Osteocyte (in vitro differentiated cells): ENCODE results near the gene LYPD1. TPM values are rescaled to one million over a fixed set of nuclear protein-coding genes. Genes with fewer than 3 reads are reported as not detected.
A peak's percentile ranks its signal among the peaks of the same experiment; 100 is the strongest.

Experiments
- DNase-seq: peaks from one replicate; pipeline ENCODE4 v3.0.0; 2021; ENCODE audit warnings: mixed read lengths; ENCODE audit not compliant: unreplicated experiment; ENCODE audit errors: extremely low spot score
- H3K27ac Mint-ChIP-seq: one replicate; pipeline ENCODE4 v1.8.0; 2021; ENCODE audit warnings: mild to moderate bottlenecking, mixed read lengths; ENCODE audit not compliant: unreplicated experiment
- H3K27me3 Mint-ChIP-seq: one replicate; pipeline ENCODE4 v1.8.0; 2021; ENCODE audit warnings: mixed read lengths; ENCODE audit not compliant: unreplicated experiment
- H3K36me3 Mint-ChIP-seq: one replicate; pipeline ENCODE4 v1.8.0; 2021; ENCODE audit warnings: mixed read lengths; ENCODE audit not compliant: unreplicated experiment
- H3K4me1 Mint-ChIP-seq: one replicate; pipeline ENCODE4 v1.8.0; 2021; ENCODE audit warnings: mixed read lengths; ENCODE audit not compliant: unreplicated experiment
- H3K4me3 Mint-ChIP-seq: one replicate; pipeline ENCODE4 v1.8.0; 2021; ENCODE audit warnings: mild to moderate bottlenecking, moderate library complexity, mixed read lengths; ENCODE audit not compliant: unreplicated experiment
- H3K9me3 Mint-ChIP-seq: one replicate; pipeline ENCODE4 v1.8.0; 2021; ENCODE audit warnings: mixed read lengths; ENCODE audit not compliant: unreplicated experiment
- total RNA-seq: library from RNA; stranded (reverse); gene quantifications from 2 replicates; pipeline ENCODE4 v1.2.1, GENCODE V29; 2021
- TF ChIP-seq, protein P1 (sequence below): fragments of 200-600 bp; sonication (generic); IDR thresholded peaks from 2 replicates; pipeline ENCODE4 v1.5.0; 2021; ENCODE audit warnings: antibody characterized with exemption, mild to moderate bottlenecking, moderate library complexity

Gene LYPD1
- total RNA-seq, 1 donor from 2014 or later: 0.19 TPM

DNA sequence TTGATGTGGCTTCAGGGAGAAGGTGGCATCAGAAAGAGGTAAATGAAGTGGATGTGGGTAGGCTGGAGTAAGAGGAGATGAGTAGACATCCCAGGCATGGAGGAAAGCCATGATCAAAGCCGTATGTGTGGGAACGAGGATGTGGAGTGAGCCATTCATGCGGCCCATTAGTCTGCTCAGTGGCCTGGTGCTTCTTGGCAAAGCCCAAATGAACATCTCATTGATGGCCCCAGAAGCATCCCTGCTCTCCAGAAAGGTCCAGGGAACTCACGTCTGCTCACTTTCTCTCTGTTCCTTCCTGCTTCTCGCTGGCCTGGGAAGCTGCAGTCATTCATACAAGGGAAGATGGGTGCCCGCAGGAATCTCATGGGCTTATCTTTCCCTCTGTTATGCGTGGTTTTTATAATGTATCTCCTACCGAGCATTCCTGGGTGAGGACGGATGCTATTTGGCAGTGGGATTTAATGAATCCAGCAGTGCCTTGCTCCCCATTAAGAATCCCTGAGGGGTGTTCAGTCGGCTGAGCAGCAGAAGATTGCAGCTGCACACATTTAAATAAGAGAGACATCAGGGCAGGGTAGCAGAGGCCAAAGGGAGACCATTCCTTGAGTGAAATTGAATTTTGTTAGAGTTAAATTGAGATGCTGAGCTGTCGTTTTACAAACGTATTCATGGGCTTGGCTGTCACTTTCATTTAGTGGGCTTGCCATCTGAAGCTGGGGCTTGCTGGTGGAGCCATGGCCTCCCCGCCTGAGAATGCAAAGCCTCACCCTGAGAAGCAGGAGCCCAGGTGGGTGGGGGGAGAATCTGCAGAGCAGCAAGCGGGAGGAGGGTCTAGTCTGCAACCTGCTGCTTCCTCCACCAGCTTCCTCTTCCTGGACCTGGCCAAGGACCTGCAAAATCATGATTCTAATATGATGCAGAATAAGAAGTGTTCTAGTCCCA is 64.5 kb downstream of the LYPD1 start:
- TF ChIP-seq, protein P1, sequence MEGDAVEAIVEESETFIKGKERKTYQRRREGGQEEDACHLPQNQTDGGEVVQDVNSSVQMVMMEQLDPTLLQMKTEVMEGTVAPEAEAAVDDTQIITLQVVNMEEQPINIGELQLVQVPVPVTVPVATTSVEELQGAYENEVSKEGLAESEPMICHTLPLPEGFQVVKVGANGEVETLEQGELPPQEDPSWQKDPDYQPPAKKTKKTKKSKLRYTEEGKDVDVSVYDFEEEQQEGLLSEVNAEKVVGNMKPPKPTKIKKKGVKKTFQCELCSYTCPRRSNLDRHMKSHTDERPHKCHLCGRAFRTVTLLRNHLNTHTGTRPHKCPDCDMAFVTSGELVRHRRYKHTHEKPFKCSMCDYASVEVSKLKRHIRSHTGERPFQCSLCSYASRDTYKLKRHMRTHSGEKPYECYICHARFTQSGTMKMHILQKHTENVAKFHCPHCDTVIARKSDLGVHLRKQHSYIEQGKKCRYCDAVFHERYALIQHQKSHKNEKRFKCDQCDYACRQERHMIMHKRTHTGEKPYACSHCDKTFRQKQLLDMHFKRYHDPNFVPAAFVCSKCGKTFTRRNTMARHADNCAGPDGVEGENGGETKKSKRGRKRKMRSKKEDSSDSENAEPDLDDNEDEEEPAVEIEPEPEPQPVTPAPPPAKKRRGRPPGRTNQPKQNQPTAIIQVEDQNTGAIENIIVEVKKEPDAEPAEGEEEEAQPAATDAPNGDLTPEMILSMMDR: no peak
- DNase-seq: peak; percentile 65
- no peaks in the 10 kb centered on the region for H3K27me3 Mint-ChIP-seq
- no peaks in the 10 kb centered on the region for H3K9me3 Mint-ChIP-seq
- no peak overlapping the region for H3K4me3 Mint-ChIP-seq
- no peaks in the 10 kb centered on the region for H3K36me3 Mint-ChIP-seq
- no peaks in the 10 kb centered on the region for H3K4me1 Mint-ChIP-seq
- H3K27ac Mint-ChIP-seq: no peak overlapping the region

DNA sequence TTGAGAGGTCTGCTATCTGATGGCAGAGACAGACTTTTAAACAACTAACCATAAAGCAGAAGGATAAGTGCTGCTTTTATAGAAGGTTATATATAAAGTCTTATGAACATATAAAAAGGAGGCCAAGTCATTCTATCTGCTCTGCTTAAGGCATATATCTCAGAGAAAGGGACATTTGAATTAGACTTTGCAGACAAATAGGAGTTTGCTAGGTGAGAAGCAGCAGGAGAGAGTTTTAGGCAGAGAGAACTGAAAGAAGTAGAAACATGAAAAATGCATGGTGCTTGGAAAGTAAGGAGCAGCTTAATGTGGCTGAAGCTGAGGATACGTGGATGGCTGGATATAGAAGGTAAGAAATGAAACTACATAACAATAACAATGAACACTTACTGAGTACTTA is 65.4 kb downstream of the LYPD1 start:
- Mint-ChIP-seq H3K27ac (no peak overlapping the region), H3K27me3 (peaks cover 3% of the 10 kb centered on the region), H3K4me1 (no peaks in the 10 kb centered on the region), H3K4me3 (no peak overlapping the region), H3K36me3 (no peaks in the 10 kb centered on the region), H3K9me3 (peaks cover 5% of the 10 kb centered on the region)
- no peak for DNase-seq
- TF ChIP-seq, protein P1: no peak

DNA sequence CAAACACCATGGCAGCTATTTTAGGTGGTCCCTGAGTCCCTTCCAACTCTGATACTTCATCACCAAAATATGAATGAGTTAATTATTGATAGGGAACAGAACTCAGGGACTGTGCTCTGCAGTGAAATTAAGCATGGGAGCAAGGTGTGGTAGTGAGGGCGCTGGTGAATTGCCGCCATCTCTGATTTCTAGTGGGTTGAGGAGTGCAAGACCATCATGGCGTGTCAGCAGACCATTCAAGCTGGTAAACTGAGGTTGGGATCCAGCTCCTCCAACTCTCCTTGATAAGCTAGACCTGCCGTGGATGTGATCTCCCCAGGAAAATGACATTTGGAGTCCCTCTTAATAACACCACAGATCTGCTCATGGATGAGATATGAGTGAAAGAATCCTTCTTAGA is 70.4 kb downstream of the LYPD1 start:
- peak; percentile 19 for DNase-seq
- Mint-ChIP-seq H3K9me3 (peaks cover 5% of the 10 kb centered on the region), H3K36me3 (no peaks in the 10 kb centered on the region), H3K4me3 (no peak overlapping the region), H3K27me3 (peaks cover 3% of the 10 kb centered on the region), H3K27ac (no peak overlapping the region), H3K4me1 (no peaks in the 10 kb centered on the region)
- TF ChIP-seq, protein P1: no peak

DNA sequence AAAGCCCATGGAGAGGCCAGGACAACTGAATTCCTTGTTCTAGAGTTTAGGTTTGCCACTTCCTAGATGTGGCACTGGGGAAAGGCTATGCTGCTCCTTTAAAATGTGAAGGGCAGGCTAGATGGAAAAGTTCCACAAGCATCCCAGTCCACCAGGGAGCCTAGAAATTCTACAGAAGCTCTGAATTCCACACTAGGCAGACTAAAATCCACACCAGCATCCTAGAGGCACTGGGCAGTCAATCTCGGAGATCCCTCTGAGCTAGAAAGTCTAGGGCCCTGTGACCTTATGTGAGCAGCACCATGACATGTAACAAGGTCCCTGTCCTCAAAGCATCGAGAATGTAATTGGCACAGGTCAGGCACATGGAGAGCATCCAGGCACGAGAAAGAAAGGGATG is 71.5 kb downstream of the LYPD1 start:
- Mint-ChIP-seq H3K27me3 (peaks cover 3% of the 10 kb centered on the region), H3K4me1 (no peaks in the 10 kb centered on the region), H3K9me3 (peaks cover 5% of the 10 kb centered on the region), H3K4me3 (no peak overlapping the region), H3K27ac (no peak overlapping the region), H3K36me3 (no peaks in the 10 kb centered on the region)
- TF ChIP-seq, protein P1: no peak
- DNase-seq: peak; percentile 54

DNA sequence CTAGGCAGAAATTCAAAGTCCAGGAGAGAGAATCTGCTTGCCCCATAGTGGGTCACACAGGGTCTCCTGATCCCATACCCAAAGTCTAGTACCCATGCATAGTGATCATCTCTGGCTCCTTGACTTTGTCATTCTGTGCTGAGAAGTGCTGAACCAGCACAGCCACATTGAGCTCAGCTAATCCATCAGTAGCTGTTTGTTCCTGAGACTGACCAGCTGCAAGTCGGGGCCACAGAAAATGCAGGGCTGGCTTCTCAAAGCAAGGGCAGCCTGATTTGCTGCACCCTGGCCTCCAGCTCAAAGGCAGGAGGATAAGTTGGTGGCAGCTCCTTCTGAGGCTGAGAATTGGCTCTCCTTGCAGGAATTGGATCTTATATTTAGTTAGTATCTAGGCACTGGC is 72.2 kb downstream of the LYPD1 start:
- H3K27ac Mint-ChIP-seq: no peak overlapping the region
- H3K27me3 Mint-ChIP-seq: peaks cover 3% of the 10 kb centered on the region
- H3K9me3 Mint-ChIP-seq: peaks cover 5% of the 10 kb centered on the region
- peak; percentile 51 for DNase-seq
- H3K4me1 Mint-ChIP-seq: no peaks in the 10 kb centered on the region
- no peak overlapping the region for H3K4me3 Mint-ChIP-seq
- no peaks in the 10 kb centered on the region for H3K36me3 Mint-ChIP-seq
- TF ChIP-seq, protein P1: no peak
